HG02798 (cell line): ENCODE results near the gene GFER.
"Not testable (repeated sequence)": the region's sequence is repeated elsewhere in the genome, so short reads cannot be mapped to it uniquely, and the experiment has no call there.

Source experiments
- ATAC-seq: cut with Tn5 transposase; IDR thresholded peaks from one replicate; pipeline ENCODE4 v1.9.1; 2021; ENCODE audit warnings: mild to moderate bottlenecking; ENCODE audit not compliant: unreplicated experiment, poor library complexity

The GFER gene

GRCh38 chr16:2023092-2024031, 39.4 kb downstream of the GFER start:
- ATAC-seq, result peak; percentile 84

DNA sequence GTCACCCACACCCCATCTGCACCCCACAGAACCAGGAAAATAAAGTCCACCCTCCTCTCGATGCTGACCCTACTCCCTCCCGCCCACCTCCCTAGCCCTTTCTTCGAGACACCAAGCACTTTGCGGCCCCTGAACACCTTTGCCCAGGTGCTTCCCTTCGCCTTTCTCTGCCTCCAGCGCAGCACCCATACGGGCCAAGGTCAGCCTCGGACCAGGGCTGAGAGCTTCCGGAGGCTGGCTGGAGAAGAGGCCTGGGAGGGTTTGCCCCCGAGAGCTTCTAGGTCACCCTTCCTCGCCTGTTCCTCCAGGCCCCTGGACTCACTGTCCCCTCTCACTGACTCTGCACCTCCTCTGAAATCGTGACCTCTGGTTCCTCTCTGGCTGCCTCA, 40.0 kb downstream of the GFER start:
- no peak for ATAC-seq

- no peak for ATAC-seq
These were observed 41.3 kb downstream of the GFER start for GRCh38 chr16:2025251-2025650.

- no peak for ATAC-seq
These were observed 42.0 kb downstream of the GFER start for GRCh38 chr16:2025878-2026460.

DNA sequence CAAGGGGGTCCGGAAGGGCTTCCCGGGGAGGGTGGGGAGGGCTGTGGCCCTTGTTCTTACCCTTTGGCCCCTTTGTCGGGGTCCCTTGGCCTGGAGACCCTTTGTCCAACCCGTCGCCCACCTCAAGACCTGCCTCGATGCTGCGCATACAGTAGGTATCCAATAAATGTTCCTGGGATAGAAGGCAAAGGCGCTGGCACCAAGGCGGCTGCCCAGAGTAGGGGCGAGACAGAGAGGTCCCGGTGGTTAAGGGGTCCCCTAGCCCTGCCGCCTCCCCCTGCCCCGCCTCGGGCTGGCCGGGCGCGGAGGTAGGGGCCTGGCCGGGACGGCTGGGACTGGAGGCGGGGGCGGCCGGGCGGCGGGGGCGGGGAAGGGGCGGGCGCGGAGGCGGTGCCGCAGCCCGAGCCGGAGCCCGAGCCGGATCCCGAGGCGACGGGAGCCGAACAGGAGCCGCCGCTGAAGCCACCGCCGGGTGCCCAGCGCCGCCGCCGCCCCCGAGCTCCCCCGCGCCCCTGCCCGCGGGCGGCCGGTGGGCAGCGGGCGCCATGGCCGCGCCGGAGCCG, 42.5 kb downstream of the GFER start, which contains the start of gene NHERF2:
TSS of gene NHERF2 (plus strand) at position 442 of the 563 bp plus-strand sequence. CDS start at position 546, 104 bp downstream.
- ATAC-seq, result no peak

GRCh38 chr16:2027024-2028010, 43.3 kb downstream of the GFER start:
- no peak for ATAC-seq

DNA sequence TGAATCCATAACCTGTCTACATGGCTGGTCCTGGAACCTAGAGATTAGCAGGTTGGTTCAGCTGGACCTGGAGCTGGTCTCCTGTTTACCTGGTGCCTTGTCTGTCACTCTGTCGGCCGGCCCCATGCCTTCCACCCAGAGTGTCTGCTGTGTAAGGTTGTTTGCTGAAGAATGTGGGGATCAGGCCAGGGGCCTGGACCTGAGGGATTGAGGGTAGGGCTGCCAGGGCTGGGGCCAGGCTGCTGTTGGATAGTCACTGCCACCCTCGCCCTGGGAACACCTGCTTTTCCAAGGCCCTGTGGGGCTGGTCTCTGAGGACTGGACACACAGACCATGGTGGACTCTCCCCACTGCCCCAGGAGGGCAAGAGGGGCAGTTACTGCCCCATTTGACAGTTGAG, 44.2 kb downstream of the GFER start:
- ATAC-seq, result no peak

DNA sequence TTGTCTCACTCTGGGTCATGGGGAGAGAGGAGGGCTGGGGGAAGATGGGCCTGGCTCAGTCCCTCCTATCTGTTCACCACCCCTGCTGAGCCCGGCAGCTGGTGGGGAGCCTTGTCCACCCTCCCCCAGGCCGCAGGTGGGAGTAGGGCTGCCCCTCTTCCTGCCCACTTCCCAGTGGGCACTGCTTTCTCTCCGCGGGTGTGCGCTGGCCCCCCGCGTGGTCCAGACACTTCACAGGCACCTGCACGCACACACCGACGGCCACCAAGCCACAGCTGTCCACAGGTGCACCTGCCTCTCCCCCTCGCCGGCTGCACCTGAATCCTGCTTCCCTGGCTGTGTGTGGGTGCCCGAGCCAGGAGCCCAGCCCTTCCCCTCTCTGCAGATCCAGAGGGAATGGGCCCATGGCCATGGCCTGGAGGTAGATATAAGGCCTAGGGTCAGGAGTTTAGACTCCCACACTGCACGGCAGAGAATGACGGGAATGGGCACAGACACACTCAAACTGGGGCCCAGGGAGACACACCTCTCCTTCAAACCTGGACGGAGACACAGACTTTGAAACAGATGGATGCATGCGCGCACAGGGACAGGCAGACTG, 44.7 kb downstream of the GFER start:
- ATAC-seq, result no peak

DNA sequence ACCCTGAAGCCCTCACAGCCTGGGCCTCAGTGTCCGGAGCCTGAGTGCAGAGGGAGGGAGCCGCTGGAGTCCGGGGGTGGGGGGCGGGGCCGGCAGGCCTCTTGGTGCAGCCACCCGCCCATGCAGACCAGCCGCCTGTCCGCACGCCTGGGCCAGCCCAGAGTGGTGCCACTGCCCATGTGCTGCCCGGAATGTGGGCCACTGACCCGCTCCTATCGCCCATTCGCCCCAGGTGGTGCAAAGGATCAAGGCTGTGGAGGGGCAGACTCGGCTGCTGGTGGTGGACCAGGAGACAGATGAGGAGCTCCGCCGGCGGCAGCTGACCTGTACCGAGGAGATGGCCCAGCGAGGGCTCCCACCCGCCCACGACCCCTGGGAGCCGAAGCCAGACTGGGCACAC, 45.4 kb downstream of the GFER start:
- no peak for ATAC-seq

DNA sequence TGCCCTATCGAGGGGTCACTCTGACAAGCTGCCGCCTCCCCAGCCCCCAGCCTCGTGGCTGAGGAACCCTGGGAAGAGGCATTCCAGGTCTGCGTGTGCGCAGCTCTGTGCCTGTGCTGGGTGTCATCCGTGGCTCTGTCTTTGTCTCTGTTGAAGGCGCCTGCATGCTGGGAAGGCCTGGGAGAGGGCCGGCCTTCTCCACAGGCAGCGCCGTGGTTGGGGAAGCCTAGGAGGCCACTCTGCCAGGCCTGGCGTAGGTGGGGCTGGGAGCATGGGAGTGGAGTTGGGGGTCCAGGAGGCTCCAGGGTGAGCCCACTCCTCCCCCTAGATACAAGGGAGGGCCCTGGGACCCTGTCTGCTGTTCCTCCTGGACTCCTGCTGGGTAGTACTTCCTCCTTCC, 46.0 kb downstream of the GFER start:
- no peak for ATAC-seq

DNA sequence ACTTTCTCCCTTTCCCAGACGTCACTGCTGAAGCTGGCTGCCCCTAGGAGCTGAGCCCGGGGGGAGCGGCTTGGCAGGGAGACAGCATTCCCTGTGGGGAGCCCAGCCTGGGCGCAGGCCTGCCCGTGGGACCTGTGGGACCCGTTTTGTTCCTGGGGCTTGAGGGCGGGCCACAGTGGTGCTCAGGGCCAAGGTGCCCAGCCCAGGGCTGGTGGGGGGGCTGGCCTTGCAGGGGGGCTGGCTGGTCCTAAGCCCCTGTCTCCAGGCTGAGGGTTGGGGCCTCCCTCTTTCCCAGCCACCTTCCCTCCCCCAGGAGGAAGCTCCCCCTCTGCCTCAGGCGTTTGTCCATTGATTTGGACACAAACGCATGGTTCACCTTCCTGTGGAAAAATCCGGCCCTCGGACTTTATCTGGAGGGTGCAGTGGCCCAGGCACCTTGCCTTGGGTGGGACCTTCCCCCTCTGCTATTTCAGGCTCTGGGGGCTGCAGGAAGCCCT, 47.1 kb downstream of the GFER start:
- ATAC-seq, result no peak

- no peak for ATAC-seq
These were observed 48.5 kb downstream of the GFER start for GRCh38 chr16:2032285-2033056.

DNA sequence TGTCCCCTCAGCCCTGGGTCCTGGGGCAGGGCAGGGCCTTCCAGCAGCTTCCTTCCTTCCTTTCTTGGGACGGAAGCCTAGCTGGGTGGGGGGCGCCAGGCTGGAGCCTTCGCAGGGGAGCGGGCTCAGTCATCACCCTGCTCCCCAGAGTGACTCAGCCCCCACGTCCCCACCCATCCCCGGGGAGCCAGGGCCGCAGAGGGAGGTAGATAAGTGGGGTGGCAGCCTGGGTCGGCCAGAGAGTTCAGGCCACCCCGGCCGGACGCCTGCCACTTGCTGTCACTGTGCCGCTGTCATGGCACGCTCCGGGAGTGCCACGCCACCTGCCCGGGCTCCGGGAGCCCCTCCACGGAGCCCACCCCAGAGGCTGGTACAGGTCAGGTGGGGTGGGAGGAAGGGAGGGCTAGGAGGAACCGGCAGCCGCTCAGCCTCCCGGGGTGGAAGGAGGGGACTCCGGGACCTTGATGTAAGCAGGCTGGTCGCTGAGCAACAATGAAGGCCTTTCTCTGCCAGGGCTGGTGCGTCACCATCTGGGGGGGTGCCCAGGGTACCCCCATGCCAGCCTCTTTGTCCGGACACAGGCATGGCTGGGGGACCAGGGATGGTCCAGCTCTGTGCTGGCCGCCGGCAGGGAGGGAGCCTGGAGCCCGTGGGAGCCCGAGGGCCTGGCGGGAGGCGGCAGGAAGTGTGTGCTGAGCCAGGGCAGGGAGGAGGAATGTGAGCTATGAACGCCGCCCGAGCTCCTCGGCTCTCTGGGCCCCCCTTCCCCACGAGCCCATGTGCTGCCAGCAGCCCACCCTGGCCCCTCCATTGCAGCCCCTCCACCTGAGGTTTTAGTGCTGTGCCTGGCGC, 49.3 kb downstream of the GFER start:
- no peak for ATAC-seq

GRCh38 chr16:2033909-2034695, 50.1 kb downstream of the GFER start:
- ATAC-seq, result not testable (repeated sequence)

- no peak for ATAC-seq
These were observed 50.9 kb downstream of the GFER start for GRCh38 chr16:2034696-2035430.

DNA sequence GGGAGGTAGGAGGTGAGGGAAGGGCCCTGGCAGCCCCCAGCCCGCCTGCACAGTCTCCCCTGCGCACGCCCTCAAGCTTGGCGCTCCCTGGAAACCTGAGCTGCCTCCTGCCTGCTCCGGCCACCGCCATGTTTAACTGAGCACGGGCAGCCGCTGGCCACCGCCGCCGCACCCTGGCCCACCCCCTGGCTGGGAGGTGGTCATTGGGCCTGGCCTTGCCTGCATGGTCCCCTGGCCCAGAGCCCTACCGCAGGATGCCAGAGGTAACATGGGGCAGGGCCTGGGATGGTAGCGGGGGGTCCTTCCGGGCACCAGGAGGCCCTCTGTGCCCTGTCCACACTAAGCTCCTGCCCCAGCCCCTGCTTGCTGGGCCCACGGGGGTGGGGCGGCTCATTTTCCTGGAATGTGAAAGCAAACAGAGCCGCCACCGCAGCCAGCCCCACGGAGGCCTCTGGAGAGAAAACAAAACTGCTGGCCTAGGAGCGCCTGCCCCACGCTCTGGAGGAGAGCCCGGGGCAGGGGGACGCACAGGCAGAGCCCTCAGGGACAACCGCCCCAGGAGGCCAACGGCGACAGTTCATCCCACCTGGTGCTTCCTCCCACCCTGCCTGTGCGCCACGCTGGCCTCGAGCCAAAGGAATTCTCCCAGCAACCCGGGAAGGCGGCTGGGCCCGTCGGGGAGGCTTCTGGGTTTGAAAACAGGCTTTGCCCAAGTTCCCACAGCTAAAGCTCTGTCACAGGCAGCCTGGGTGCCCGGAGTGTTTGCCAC, 51.6 kb downstream of the GFER start:
- no peak for ATAC-seq
